ENCODE measurements around the gene ZNF121.

DNA sequence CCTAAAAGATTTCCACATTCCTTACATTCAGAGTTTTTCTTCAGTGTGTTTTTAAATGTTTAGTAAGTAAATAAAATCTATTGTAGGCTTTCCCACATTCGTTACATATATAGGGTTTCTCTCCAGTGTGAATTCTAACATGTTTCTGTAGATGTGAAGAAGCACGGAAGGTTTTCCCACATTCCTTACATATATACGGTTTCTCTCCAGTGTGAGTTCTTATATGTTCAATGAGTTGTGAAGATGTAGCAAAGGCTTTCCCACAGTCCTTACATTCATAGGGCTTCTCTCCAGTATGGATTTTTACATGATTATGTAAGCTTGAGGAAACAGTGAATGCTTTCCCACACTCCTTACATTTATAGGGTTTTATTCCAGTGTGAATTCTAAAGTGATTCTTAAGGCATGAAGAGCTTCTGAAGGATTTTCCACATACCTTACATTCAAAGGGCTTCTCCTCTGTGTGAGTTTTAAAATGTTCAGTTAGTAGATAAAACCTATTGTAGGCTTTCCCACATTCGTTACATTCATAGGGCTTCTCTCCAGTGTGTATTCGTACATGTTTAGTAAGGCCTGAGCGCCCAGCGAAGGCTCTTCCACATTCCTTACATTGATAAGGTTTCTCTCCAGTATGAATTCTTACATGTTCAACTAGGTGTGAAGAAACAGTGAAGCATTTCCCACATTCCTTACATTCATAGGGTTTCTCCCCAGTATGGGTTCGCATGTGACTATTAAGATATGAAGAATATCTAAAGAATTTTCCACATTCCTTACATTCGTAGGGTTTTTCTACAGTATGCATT is 18.2 kb downstream of the ZNF121 start:
- no peak for TF ChIP-seq EZH2 (IDR thresholded peaks at IDR 0.05; ENCODE audit: borderline replicate concordance, insufficient read depth, low read depth, low read length, poor library complexity, severe bottlenecking)
- TF ChIP-seq, protein P1, sequence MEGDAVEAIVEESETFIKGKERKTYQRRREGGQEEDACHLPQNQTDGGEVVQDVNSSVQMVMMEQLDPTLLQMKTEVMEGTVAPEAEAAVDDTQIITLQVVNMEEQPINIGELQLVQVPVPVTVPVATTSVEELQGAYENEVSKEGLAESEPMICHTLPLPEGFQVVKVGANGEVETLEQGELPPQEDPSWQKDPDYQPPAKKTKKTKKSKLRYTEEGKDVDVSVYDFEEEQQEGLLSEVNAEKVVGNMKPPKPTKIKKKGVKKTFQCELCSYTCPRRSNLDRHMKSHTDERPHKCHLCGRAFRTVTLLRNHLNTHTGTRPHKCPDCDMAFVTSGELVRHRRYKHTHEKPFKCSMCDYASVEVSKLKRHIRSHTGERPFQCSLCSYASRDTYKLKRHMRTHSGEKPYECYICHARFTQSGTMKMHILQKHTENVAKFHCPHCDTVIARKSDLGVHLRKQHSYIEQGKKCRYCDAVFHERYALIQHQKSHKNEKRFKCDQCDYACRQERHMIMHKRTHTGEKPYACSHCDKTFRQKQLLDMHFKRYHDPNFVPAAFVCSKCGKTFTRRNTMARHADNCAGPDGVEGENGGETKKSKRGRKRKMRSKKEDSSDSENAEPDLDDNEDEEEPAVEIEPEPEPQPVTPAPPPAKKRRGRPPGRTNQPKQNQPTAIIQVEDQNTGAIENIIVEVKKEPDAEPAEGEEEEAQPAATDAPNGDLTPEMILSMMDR (IDR thresholded peaks at IDR 0.05): no peak

All from B cell (primary cell).